ENCODE results near the gene CDC23. TPM values are rescaled to one million over a fixed set of nuclear protein-coding genes. Genes with fewer than 3 reads are reported as not detected.
A peak's percentile ranks its signal among the peaks of the same experiment; 100 is the strongest.

CDC23 gene
- polyA plus RNA-seq, 3 donors = 7.8 to 15.9 (median 12.8) TPM

DNA sequence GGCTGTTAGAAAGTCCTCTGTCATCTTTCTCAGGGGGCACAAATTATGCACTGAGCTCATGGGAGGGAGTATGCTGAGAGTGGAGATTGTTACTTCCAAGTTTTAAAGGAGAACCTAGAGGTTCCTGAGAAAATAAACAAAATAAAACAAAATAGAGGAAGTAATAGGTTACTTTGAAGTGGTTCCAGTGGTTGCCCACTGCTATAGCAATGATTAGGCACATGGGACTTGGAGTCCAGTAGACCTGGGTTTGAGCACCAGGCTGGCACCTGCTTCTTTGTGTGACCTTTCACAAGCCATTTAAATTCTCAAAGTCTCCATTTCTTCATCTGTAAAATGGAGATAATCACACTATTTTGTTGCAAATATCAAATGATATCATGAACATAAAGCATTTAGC, 13.8 kb upstream of the CDC23 start:
- no peak overlapping the region for H3K4me3 Mint-ChIP-seq
- Histone ChIP-seq H3K27me3 (ENCODE audit: control insufficient read depth in 2 of 2, insufficient read depth in 2 of 2, low read length in 2 of 2) (peaks cover 0 to 3% of the 10 kb centered on the region in 2 donors), H3K9ac (ENCODE audit: insufficient read depth, low read length, poor library complexity, severe bottlenecking) (no peak overlapping the region), H3K36me3 (replicated peaks in 1 of 2; ENCODE audit: control insufficient read depth in 1 of 2, insufficient read depth in 2 of 2, low read length in 2 of 2) (no peaks in the 10 kb centered on the region), H4K20me1 (ENCODE audit: insufficient read depth, low read length) (no peaks in the 10 kb centered on the region), H2AFZ (ENCODE audit: insufficient read depth, low read depth, low read length, poor library complexity, severe bottlenecking) (no peak overlapping the region), H3K27ac (ENCODE audit: low read depth in 1 of 2, low read length in 2 of 2) (no peak overlapping the region), H3K79me2 (ENCODE audit: insufficient read depth, low read length) (no peaks in the 10 kb centered on the region), H3K9me3 (replicated peaks in 1 of 2; ENCODE audit: control insufficient read depth in 1 of 2, insufficient read depth in 1 of 2, low read length in 2 of 2) (peaks cover 6 to 9% of the 10 kb centered on the region in 2 donors), H3K4me3 (replicated peaks in 1 of 3; ENCODE audit: low read depth in 2 of 3, low read length in 3 of 3) (no peak overlapping the region), H3K4me1 (ENCODE audit: control insufficient read depth in 1 of 2, insufficient read depth in 2 of 2, low read length in 2 of 2) (peaks cover 6 to 8% of the 10 kb centered on the region in 2 donors), H3K4me2 (replicated peaks; ENCODE audit: extremely low read depth, low read length, poor library complexity, severe bottlenecking) (no peak overlapping the region)
- H3K36me3 Mint-ChIP-seq = no peaks in the 10 kb centered on the region
- peak overlapping the region in 1 of 7 donors; percentile 0 for H3K27ac Mint-ChIP-seq
- no peak for TF ChIP-seq CTCF (IDR thresholded peaks at IDR 0.05)
- peaks cover 3 to 16% (median 13%) of the 10 kb centered on the region in 3 donors for H3K27me3 Mint-ChIP-seq (ENCODE audit: low read depth in 3 of 3)
- H3K4me1 Mint-ChIP-seq = peaks cover 11% of the 10 kb centered on the region
- intact Hi-C loops (cut with micrococcal nuclease) = no loop called here
- peaks cover 4 to 16% (median 10%) of the 10 kb centered on the region in 7 donors for H3K9me3 Mint-ChIP-seq
- no peak for DNase-seq

DNA sequence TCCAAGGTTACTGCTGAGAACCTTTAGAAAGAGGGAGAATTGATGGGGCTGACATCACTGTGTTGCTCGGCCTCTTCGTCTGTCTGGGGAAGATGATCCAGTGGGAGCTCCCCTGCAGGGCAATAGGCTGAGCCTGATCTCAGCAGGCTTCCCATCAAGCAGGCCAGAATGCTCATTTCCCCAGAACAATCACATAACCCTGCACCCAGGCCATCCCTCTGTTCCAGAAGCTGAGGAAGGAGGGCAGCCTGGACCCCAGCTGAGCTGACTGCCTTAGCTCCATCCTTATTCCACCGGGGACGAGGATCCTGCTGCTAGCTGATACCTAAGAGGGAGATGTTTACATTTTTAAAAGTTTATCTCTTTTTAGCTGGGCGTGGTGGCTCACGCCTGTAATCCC, 11.6 kb upstream of the CDC23 start:
- H3K4me3 Mint-ChIP-seq = no peak overlapping the region
- Histone ChIP-seq H3K4me2 (replicated peaks; ENCODE audit: extremely low read depth, low read length, poor library complexity, severe bottlenecking) (no peak overlapping the region), H3K27ac (ENCODE audit: low read depth in 1 of 2, low read length in 2 of 2) (no peak overlapping the region), H3K36me3 (replicated peaks in 1 of 2; ENCODE audit: control insufficient read depth in 1 of 2, insufficient read depth in 2 of 2, low read length in 2 of 2) (no peaks in the 10 kb centered on the region), H3K27me3 (ENCODE audit: control insufficient read depth in 2 of 2, insufficient read depth in 2 of 2, low read length in 2 of 2) (peaks cover 0 to 3% of the 10 kb centered on the region in 2 donors), H2AFZ (ENCODE audit: insufficient read depth, low read depth, low read length, poor library complexity, severe bottlenecking) (no peak overlapping the region), H3K79me2 (ENCODE audit: insufficient read depth, low read length) (no peaks in the 10 kb centered on the region), H3K4me3 (replicated peaks in 1 of 3; ENCODE audit: low read depth in 2 of 3, low read length in 3 of 3) (no peak overlapping the region), H3K9ac (ENCODE audit: insufficient read depth, low read length, poor library complexity, severe bottlenecking) (no peak overlapping the region), H4K20me1 (ENCODE audit: insufficient read depth, low read length) (no peaks in the 10 kb centered on the region), H3K9me3 (replicated peaks in 1 of 2; ENCODE audit: control insufficient read depth in 1 of 2, insufficient read depth in 1 of 2, low read length in 2 of 2) (peaks cover 6 to 9% of the 10 kb centered on the region in 2 donors), H3K4me1 (ENCODE audit: control insufficient read depth in 1 of 2, insufficient read depth in 2 of 2, low read length in 2 of 2) (peaks cover 6 to 8% of the 10 kb centered on the region in 2 donors)
- no peak for DNase-seq
- no peak for TF ChIP-seq CTCF (IDR thresholded peaks at IDR 0.05)
- 95% methylated on average over 4 of the region's 6 CpGs for WGBS (ENCODE audit: insufficient coverage)
- H3K4me1 Mint-ChIP-seq = peaks cover 6% of the 10 kb centered on the region
- H3K36me3 Mint-ChIP-seq = no peaks in the 10 kb centered on the region
- H3K27me3 Mint-ChIP-seq (ENCODE audit: low read depth in 3 of 3) = peaks cover 0 to 16% (median 13%) of the 10 kb centered on the region in 3 donors
- no peak overlapping the region for H3K27ac Mint-ChIP-seq
- H3K9me3 Mint-ChIP-seq = peaks cover 4 to 16% (median 10%) of the 10 kb centered on the region in 7 donors
- intact Hi-C loops (cut with micrococcal nuclease) = loop anchor here in 1 of 2 donors (5.0 kb wide), 1 partner anchor 188 kb away; no protein-coding TSS in a partner anchor
